ENCODE results near the gene ETS2.

The ETS2 gene

DNA sequence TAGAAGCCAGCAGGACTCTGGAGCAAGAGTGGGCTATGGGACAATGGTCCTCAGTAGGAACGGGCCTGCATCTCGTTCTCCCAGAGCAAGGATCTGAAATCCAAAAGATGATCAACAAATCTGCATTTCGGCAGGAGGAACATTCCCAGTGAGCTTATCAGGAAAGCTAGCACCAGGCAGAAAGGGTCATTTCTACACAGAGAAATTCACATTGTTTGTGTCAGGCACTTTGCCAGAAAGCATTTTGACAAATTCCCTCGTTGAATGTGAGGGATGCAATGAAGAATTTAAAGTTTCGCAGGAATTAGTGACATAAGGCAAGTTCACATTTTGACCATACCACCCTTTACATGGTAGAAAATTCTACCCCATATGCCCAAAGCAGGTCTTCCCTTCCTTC lies 31.6 kb upstream of the ETS2 start:
- Histone ChIP-seq H2AK5ac (ENCODE audit: low read length) (no peak overlapping the region), H3K79me1 (ENCODE audit: low read length) (no peaks in the 10 kb centered on the region), H3K4me2 (ENCODE audit: low read length) (no peak overlapping the region), H4K8ac (ENCODE audit: low read depth, low read length) (no peak overlapping the region), H3K27ac (ENCODE audit: low read depth, low read length) (no peak overlapping the region), H3K79me2 (ENCODE audit: control insufficient read depth, insufficient read depth, low read length) (no peaks in the 10 kb centered on the region), H4K5ac (ENCODE audit: low read length) (no peak overlapping the region), H3K4me3 (ENCODE audit: low read length) (no peak overlapping the region), H3K36me3 (ENCODE audit: control insufficient read depth, insufficient read depth, low read length) (no peaks in the 10 kb centered on the region), H3K18ac (ENCODE audit: low read length) (no peak overlapping the region), H2BK15ac (replicated peaks; ENCODE audit: low read depth) (no peak overlapping the region), H3K27me3 (ENCODE audit: insufficient read depth, low read length, poor library complexity) (no peaks in the 10 kb centered on the region), H2BK5ac (ENCODE audit: low read length) (no peak overlapping the region), H3K4me1 (ENCODE audit: control insufficient read depth, low read depth, low read length) (no peaks in the 10 kb centered on the region), H3K23ac (ENCODE audit: low read length) (no peak overlapping the region), H3K9ac (ENCODE audit: low read length) (no peak overlapping the region), H3K4ac (ENCODE audit: low read depth, low read length) (no peak overlapping the region), H2BK120ac (ENCODE audit: low read depth, low read length) (no peak overlapping the region), H3K56ac (ENCODE audit: low read length) (no peak overlapping the region)
- WGBS (ENCODE audit: extremely low coverage, insufficient coverage, low lambda C conversion rate): no CpG with 5 or more reads among the region's 5 CpGs
- no peak for DNase-seq

DNA sequence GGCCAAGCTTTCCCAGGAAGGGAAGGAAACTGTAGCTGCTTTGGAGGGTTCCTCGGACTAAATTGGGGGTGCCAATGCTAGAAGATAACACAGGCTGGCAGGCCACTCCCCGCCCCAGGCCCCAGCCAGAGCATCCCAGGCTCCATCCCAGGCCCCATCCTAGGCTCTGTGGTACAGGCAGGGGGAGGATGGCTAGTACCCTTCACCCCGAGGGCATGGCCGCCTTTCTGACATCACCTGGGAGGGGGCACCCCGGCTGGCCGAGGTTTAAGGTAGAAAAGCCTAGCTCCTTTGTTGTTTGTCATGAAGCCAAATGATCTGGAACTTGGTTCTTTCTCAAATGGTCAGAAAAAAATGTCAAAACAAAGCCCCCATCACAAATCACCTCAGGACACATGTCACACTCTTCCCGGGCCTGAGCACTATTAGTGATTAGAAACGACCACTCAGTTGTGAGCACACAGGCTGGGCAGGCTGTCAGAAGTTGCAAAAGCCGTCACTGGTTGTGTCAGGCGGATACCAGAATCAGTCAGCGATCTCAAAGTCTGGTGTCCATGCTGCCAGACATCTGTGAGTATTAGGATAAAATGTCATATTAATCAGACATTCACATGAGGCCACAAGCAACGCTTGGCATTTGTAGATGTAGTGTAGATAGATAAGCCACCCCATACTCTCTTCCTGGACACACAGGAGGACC lies 31.0 kb upstream of the ETS2 start:
- H3K79me2 ChIP-seq (ENCODE audit: control insufficient read depth, insufficient read depth, low read length): no peaks in the 10 kb centered on the region
- H2BK15ac ChIP-seq (replicated peaks; ENCODE audit: low read depth): no peak overlapping the region
- no peak overlapping the region for H3K4me2 ChIP-seq (ENCODE audit: low read length)
- H4K8ac ChIP-seq (ENCODE audit: low read depth, low read length): no peak overlapping the region
- no peak overlapping the region for H2BK120ac ChIP-seq (ENCODE audit: low read depth, low read length)
- H3K27me3 ChIP-seq (ENCODE audit: insufficient read depth, low read length, poor library complexity): no peaks in the 10 kb centered on the region
- H4K5ac ChIP-seq (ENCODE audit: low read length): no peak overlapping the region
- no peak overlapping the region for H3K56ac ChIP-seq (ENCODE audit: low read length)
- no peak overlapping the region for H2BK5ac ChIP-seq (ENCODE audit: low read length)
- no peak overlapping the region for H3K23ac ChIP-seq (ENCODE audit: low read length)
- no peak overlapping the region for H3K4ac ChIP-seq (ENCODE audit: low read depth, low read length)
- H3K79me1 ChIP-seq (ENCODE audit: low read length): no peaks in the 10 kb centered on the region
- no peaks in the 10 kb centered on the region for H3K36me3 ChIP-seq (ENCODE audit: control insufficient read depth, insufficient read depth, low read length)
- no peak overlapping the region for H3K4me3 ChIP-seq (ENCODE audit: low read length)
- no peak for DNase-seq
- no peak overlapping the region for H2AK5ac ChIP-seq (ENCODE audit: low read length)
- no peak overlapping the region for H3K9ac ChIP-seq (ENCODE audit: low read length)
- H3K27ac ChIP-seq (ENCODE audit: low read depth, low read length): no peak overlapping the region
- no CpG with 5 or more reads among the region's 12 CpGs for WGBS (ENCODE audit: extremely low coverage, insufficient coverage, low lambda C conversion rate)
- H3K4me1 ChIP-seq (ENCODE audit: control insufficient read depth, low read depth, low read length): no peaks in the 10 kb centered on the region
- no peak overlapping the region for H3K18ac ChIP-seq (ENCODE audit: low read length)

- Histone ChIP-seq H3K4me1 (ENCODE audit: control insufficient read depth, low read depth, low read length) (no peaks in the 10 kb centered on the region), H3K36me3 (ENCODE audit: control insufficient read depth, insufficient read depth, low read length) (no peaks in the 10 kb centered on the region), H3K4me3 (ENCODE audit: low read length) (no peak overlapping the region), H3K79me1 (ENCODE audit: low read length) (no peaks in the 10 kb centered on the region), H3K56ac (ENCODE audit: low read length) (no peak overlapping the region), H3K27me3 (ENCODE audit: insufficient read depth, low read length, poor library complexity) (no peaks in the 10 kb centered on the region), H4K5ac (ENCODE audit: low read length) (no peak overlapping the region), H3K4me2 (ENCODE audit: low read length) (no peak overlapping the region), H2BK120ac (ENCODE audit: low read depth, low read length) (no peak overlapping the region), H3K9ac (ENCODE audit: low read length) (no peak overlapping the region), H2BK15ac (replicated peaks; ENCODE audit: low read depth) (no peak overlapping the region), H3K79me2 (ENCODE audit: control insufficient read depth, insufficient read depth, low read length) (no peaks in the 10 kb centered on the region), H2AK5ac (ENCODE audit: low read length) (no peak overlapping the region), H3K27ac (ENCODE audit: low read depth, low read length) (no peak overlapping the region), H4K8ac (ENCODE audit: low read depth, low read length) (no peak overlapping the region), H2BK5ac (ENCODE audit: low read length) (no peak overlapping the region), H3K18ac (ENCODE audit: low read length) (no peak overlapping the region), H3K4ac (ENCODE audit: low read depth, low read length) (no peak overlapping the region), H3K23ac (ENCODE audit: low read length) (no peak overlapping the region)
- WGBS (ENCODE audit: extremely low coverage, insufficient coverage, low lambda C conversion rate): no CpG with 5 or more reads among the region's 5 CpGs
- DNase-seq: no peak
Measured at GRCh38 chr21:38775733-38776132, 30.0 kb upstream of the ETS2 start.

- no peak overlapping the region for H3K27ac ChIP-seq (ENCODE audit: low read depth, low read length)
Measured at GRCh38 chr21:38777015-38777414, 28.7 kb upstream of the ETS2 start.

DNA sequence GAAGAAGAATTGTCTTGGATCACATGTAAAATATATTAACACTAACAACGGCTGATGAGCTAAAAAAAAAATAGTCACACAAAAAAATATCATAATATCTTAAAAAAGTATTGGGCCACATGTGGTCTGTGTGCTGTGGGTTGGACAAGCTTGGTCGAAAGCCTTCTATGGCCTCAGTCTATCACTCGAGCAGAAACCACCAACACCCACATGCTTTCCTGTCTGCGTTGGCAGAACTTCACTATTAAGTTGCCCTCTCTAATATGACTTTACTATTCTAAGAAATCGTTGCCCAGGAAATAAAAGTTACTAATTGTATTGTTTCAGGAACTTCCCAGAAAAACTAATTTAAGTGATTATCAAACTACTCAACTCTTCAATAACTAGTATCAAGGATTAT lies 28.2 kb upstream of the ETS2 start:
- WGBS (ENCODE audit: extremely low coverage, insufficient coverage, low lambda C conversion rate): no CpG with 5 or more reads among the region's 5 CpGs
- H3K18ac ChIP-seq (ENCODE audit: low read length): no peak overlapping the region
- H3K36me3 ChIP-seq (ENCODE audit: control insufficient read depth, insufficient read depth, low read length): no peaks in the 10 kb centered on the region
- no peak overlapping the region for H3K9ac ChIP-seq (ENCODE audit: low read length)
- H3K27ac ChIP-seq (ENCODE audit: low read depth, low read length): no peak overlapping the region
- no peak for DNase-seq
- H3K23ac ChIP-seq (ENCODE audit: low read length): no peak overlapping the region
- H3K4me3 ChIP-seq (ENCODE audit: low read length): no peak overlapping the region
- H3K4me2 ChIP-seq (ENCODE audit: low read length): no peak overlapping the region
- H3K4me1 ChIP-seq (ENCODE audit: control insufficient read depth, low read depth, low read length): no peaks in the 10 kb centered on the region
- no peaks in the 10 kb centered on the region for H3K27me3 ChIP-seq (ENCODE audit: insufficient read depth, low read length, poor library complexity)
- H2BK5ac ChIP-seq (ENCODE audit: low read length): no peak overlapping the region
- no peak overlapping the region for H2BK15ac ChIP-seq (replicated peaks; ENCODE audit: low read depth)
- H3K56ac ChIP-seq (ENCODE audit: low read length): no peak overlapping the region
- no peak overlapping the region for H2AK5ac ChIP-seq (ENCODE audit: low read length)
- H3K79me1 ChIP-seq (ENCODE audit: low read length): no peaks in the 10 kb centered on the region
- no peak overlapping the region for H4K8ac ChIP-seq (ENCODE audit: low read depth, low read length)
- H4K5ac ChIP-seq (ENCODE audit: low read length): no peak overlapping the region
- no peak overlapping the region for H3K4ac ChIP-seq (ENCODE audit: low read depth, low read length)
- no peaks in the 10 kb centered on the region for H3K79me2 ChIP-seq (ENCODE audit: control insufficient read depth, insufficient read depth, low read length)
- no peak overlapping the region for H2BK120ac ChIP-seq (ENCODE audit: low read depth, low read length)

More at GRCh38 chr21:38777015-38777414, 28.7 kb upstream of the ETS2 start:
- H3K79me1 ChIP-seq (ENCODE audit: low read length): no peaks in the 10 kb centered on the region
- H4K5ac ChIP-seq (ENCODE audit: low read length): no peak overlapping the region
- H4K8ac ChIP-seq (ENCODE audit: low read depth, low read length): no peak overlapping the region
- H2AK5ac ChIP-seq (ENCODE audit: low read length): no peak overlapping the region
- no peak overlapping the region for H3K4me2 ChIP-seq (ENCODE audit: low read length)
- H3K56ac ChIP-seq (ENCODE audit: low read length): no peak overlapping the region
- no peaks in the 10 kb centered on the region for H3K27me3 ChIP-seq (ENCODE audit: insufficient read depth, low read length, poor library complexity)
- no peak for DNase-seq
- H3K36me3 ChIP-seq (ENCODE audit: control insufficient read depth, insufficient read depth, low read length): no peaks in the 10 kb centered on the region
- H3K4ac ChIP-seq (ENCODE audit: low read depth, low read length): no peak overlapping the region
- no peak overlapping the region for H3K9ac ChIP-seq (ENCODE audit: low read length)
- H3K4me3 ChIP-seq (ENCODE audit: low read length): no peak overlapping the region
- WGBS (ENCODE audit: extremely low coverage, insufficient coverage, low lambda C conversion rate): no CpG with 5 or more reads among the region's 1 CpG
- no peak overlapping the region for H2BK120ac ChIP-seq (ENCODE audit: low read depth, low read length)
- H2BK15ac ChIP-seq (replicated peaks; ENCODE audit: low read depth): no peak overlapping the region
- H2BK5ac ChIP-seq (ENCODE audit: low read length): no peak overlapping the region
- H3K79me2 ChIP-seq (ENCODE audit: control insufficient read depth, insufficient read depth, low read length): no peaks in the 10 kb centered on the region
- H3K4me1 ChIP-seq (ENCODE audit: control insufficient read depth, low read depth, low read length): no peaks in the 10 kb centered on the region
- no peak overlapping the region for H3K18ac ChIP-seq (ENCODE audit: low read length)
- no peak overlapping the region for H3K23ac ChIP-seq (ENCODE audit: low read length)

GRCh38 chr21:38780879-38781278 lies 24.9 kb upstream of the ETS2 start:
- Histone ChIP-seq H3K27ac (ENCODE audit: low read depth, low read length) (no peak overlapping the region), H4K8ac (ENCODE audit: low read depth, low read length) (no peak overlapping the region), H3K4me1 (ENCODE audit: control insufficient read depth, low read depth, low read length) (no peaks in the 10 kb centered on the region), H2AK5ac (ENCODE audit: low read length) (no peak overlapping the region), H3K4ac (ENCODE audit: low read depth, low read length) (no peak overlapping the region), H2BK120ac (ENCODE audit: low read depth, low read length) (no peak overlapping the region), H3K23ac (ENCODE audit: low read length) (no peak overlapping the region), H3K79me1 (ENCODE audit: low read length) (no peaks in the 10 kb centered on the region), H2BK5ac (ENCODE audit: low read length) (no peak overlapping the region), H3K9ac (ENCODE audit: low read length) (no peak overlapping the region), H4K5ac (ENCODE audit: low read length) (no peak overlapping the region), H3K79me2 (ENCODE audit: control insufficient read depth, insufficient read depth, low read length) (no peaks in the 10 kb centered on the region), H3K27me3 (ENCODE audit: insufficient read depth, low read length, poor library complexity) (no peaks in the 10 kb centered on the region), H2BK15ac (replicated peaks; ENCODE audit: low read depth) (no peak overlapping the region), H3K36me3 (ENCODE audit: control insufficient read depth, insufficient read depth, low read length) (no peaks in the 10 kb centered on the region), H3K18ac (ENCODE audit: low read length) (no peak overlapping the region), H3K4me2 (ENCODE audit: low read length) (no peak overlapping the region), H3K56ac (ENCODE audit: low read length) (no peak overlapping the region), H3K4me3 (ENCODE audit: low read length) (no peak overlapping the region)
- DNase-seq: no peak
- no CpG with 5 or more reads among the region's 2 CpGs for WGBS (ENCODE audit: extremely low coverage, insufficient coverage, low lambda C conversion rate)

Measured in mesendoderm (in vitro differentiated cells).